COLO668 (cell line): ENCODE data around the gene STARD5.

Experiments
- DNase-seq: peaks from one replicate; lab custom pipeline; 2025; ENCODE audit not compliant: unreplicated experiment; lab: John Stamatoyannopoulos, UW

STARD5 gene

DNA sequence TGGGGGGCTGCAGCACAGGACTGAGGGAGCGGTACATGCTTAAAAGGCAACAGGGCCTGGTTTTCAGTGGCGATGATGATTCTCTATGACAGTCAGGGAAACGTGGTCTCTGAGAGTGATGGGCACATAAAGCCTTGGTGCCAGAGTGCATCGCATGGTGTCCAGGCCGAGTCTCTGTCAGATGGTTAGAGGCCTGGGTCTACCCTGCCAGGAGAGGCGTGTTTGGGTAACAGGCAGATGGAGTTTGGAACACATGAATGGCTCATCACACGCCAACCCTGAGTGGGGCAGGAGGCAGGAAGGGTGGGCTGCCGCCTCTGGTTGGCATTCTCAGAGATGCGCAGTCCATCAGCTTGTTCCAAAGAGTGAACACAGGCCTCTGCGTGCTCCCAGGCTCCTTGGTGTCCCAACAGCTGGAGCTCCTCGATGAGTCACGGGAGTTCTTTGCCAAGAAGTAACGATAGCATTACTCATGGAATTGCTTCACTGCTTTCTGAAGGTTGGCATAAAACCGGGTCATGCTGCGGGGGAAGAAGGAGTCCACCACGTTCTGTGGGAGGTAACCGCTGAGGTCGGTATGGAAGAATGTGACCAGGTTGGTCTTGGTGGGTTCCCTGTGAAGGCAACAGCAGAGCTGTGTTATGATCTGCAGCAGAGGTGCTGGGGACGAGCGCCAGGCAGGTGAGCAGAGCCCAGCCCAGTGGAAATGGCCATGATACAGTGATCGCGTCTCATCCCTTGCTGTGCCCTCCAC is 11.0 kb downstream of the STARD5 start:
- no peak for DNase-seq

DNA sequence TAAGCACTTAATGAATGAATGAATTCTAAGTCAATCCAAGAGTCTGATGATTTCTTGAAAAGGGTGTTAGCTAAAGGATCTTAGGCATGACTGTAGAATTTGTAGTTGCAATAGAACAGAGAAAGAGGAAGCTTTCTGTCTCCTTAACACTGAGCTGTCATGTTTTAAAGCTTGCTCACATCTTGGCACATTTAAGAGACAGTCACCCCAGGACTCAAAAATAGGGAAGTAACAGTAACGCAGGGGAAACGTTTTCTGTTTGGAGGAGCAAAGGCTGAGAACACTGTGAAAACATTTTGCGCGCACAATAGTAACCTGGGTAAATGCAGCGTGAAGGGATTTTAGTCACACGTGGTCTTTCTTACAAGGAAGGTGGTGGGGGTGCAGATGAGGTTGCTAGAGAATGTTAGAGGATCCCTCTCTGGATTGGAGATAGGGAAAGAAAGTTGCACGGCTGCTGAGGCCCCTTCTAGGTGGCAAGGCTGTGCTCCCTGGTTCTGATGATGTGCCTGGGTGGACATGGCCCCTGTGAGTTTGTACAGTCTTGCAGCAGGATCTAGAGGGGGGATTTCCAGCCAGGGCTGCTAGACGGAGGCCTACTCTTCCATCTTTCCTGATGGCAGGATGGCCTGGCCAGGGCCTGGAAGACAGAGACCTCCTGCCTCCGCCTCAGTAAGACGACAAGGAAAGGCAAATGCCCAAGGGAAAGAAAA is 12.0 kb downstream of the STARD5 start:
- no peak for DNase-seq

DNA sequence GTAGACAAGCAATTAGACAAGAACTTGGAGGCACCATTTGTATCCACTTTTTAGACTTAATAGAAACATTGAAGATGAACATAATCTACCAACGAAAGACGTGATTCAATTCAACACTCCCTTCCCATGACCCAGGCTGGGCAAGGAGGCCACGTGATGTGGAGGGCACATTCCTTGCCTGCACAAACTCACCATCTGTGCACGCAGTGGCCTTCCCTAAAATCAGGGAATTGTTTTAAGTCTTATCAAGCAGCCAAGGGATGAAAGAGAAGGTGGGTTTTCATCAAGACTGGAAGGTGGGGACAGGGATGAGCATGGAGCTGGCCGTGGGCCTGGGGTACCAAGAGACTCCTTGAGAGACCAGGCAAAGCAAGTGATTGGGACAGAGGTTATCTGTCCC is 13.5 kb downstream of the STARD5 start:
- DNase-seq: no peak

- no peak for DNase-seq
Observed at GRCh38 chr15:81309647-81310450, 14.1 kb downstream of the STARD5 start.

DNA sequence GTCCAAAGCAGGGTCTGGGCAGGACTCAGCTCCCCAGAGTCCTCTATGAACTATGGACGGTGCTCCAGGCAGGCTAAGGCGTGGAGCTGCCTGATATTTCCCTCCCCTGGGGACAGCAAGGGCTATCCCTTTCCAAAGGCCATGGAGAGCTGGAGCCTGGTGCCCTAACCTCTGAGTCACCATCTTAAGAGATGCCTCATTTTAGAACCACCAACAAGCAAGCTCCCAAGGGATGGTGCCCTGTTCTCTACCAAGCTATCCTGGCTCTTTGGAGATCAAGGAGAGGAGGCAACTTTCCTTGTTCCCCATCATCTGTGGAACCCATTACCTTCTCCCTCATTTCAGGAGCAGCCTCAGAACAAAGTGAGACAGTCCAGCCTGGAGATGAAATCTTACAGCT is 15.7 kb downstream of the STARD5 start:
- DNase-seq: no peak

DNA sequence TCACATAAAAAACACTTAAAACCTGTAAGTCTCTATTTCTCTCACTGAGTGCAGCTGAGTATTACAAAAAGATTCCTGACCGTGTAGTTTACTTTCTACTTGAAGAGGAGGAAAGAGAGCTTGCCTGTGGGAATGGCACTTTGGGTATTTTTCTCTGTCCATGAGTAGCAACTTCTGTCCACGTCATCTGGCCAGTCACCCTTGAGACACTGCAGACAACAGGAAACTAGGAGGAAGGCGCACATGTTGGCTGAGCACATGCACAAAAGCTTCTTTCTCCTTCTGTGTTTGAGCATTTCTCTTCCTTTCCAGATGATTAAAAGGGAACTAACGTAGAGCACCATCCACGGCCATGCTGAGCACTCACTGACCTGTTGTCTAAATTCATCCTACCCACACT is 19.7 kb downstream of the STARD5 start:
- no peak for DNase-seq

DNA sequence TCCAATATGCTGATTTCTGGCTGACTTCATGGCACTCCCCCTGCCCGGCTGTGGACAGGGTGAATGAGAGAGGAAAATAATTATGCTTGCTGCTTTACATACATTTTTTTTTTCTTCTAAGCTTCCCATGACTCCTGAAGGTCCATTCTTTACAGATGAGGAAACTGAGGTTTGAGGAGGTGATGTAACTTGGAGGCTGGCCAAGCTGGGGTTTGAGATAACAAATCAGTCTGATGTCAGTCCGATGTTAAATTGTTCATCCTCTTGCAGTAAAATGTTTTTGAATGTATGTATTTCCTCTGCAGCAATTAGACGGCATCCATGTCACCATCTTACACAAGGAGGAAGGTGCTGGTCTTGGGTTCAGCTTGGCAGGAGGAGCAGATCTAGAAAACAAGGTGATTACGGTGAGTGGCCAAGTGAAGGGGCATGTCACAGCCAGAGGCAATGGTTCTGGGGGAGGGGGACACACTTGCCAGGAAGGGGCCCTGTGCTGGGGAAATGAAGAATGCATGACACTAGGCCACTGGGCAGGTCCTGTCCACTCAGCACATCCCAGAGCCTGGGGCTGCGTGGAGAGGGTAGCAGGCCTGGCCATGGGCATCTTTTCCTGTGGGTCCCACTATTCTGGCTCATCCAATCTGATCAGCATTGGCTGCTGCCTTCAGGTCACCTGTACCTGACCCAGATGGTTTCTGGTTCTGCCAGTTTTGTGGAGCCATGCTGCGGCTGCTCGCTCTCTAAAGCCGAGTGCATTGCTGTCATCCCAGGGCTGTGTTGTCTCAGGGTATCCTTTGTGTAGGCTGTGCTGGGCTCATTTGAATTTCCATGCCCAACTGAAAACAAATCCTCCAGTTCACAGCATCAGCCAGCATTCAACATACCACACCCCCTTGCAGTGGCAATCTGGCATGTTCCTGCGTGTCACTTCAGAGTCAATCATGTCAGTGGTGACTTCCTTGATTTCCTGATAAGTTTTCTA is 20.4 kb downstream of the STARD5 start:
- no peak for DNase-seq

DNA sequence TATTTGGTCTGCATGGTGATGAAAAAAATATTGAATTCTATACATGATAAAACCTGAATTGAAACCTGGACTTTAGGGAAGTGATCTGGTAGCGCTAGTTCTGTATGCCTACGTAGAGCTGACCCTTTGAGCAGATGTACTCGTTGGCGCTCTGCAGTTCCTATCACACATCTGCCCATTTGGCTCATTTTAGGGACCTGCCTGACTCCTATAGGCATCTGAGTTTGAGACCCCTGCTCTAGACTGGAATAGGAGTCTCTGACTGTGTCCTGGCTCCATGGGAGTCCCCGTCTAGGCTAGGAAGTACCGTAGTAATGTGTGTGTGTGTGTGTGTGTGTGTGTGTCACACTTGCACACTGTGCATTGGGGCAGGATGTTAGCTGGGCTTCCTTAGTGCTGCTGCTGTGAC is 21.2 kb downstream of the STARD5 start:
- DNase-seq: no peak

- DNase-seq: no peak
Observed at GRCh38 chr15:81301815-81302399, 22.0 kb downstream of the STARD5 start.

- no peak for DNase-seq
Observed at GRCh38 chr15:81301385-81301784, 22.6 kb downstream of the STARD5 start.

DNA sequence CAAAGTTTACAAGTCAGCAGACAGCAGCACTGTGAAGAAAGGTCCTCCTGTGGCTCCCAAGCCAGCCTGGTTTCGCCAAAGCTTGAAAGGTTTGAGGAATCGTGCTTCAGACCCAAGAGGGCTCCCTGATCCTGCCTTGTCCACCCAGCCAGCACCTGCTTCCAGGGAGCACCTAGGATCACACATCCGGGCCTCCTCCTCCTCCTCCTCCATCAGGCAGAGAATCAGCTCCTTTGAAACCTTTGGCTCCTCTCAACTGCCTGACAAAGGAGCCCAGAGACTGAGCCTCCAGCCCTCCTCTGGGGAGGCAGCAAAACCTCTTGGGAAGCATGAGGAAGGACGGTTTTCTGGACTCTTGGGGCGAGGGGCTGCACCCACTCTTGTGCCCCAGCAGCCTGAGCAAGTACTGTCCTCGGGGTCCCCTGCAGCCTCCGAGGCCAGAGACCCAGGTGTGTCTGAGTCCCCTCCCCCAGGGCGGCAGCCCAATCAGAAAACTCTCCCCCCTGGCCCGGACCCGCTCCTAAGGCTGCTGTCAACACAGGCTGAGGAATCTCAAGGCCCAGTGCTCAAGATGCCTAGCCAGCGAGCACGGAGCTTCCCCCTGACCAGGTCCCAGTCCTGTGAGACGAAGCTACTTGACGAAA is 24.2 kb downstream of the STARD5 start:
- no peak for DNase-seq

GRCh38 chr15:81299156-81299555 is 24.8 kb downstream of the STARD5 start:
- no peak for DNase-seq

DNA sequence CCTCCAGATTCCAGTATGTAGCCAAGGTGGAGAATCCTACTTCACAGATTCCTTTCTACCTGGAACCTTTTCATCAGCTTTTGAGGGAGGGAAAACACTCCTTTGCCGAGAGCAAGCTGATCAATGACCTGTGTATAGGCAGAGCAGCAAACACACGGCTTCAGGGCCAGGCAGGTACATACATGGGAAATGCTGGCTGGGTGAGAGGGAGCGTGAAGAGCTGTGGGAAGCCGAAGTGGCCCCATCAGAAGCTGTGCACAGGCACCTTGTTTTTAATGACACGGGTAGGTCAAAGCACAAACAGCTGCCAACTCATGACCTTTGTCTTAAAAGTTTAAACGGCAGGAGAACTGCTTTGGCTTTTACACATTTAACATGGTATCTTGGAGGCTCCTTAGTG is 25.3 kb downstream of the STARD5 start:
- DNase-seq: no peak

DNA sequence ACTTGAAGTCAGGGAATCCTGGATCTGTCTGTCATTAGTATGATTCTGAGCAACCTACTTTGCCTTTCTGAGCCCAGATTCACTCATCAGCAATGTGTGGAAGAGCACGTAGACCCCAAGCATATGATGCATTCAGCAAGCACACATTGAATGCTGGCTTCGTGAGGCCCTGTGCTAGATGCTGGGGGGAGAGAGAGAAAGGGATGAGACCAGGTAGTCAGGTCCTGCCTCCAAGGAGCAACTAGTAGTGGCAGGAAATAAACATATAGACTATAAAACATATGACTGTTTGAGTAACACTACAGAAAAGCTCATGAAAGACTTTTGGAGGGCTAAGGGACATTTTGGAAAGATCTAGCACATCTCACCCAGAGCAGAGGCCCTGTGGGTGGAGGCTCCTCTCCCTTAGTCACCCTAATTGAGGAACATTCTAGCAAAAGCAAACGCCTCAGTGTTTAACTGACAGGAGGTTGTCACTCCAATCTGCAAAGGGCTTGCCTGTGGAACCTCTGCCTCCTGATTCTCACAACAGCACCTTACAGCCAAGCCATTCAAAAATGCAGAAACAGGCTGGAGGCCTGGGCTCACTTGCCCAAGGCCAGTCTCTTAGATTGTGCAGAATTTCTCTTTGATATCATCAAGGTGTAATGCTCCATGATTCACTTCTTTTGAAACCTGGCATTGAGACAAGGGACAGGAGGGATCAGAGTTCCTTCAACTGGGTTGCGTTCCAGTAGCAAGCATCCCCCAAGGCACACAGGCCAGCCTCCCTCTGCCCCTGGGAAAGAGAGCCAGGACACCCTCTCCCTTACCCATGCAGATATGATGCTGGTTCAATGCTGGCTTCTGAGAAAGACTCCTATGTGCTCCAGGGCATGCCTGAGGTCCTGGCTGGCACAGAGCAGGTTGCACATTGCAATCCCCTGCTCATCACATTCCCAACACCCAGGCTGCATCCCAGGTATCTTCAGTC is 26.1 kb downstream of the STARD5 start:
- no peak for DNase-seq

DNA sequence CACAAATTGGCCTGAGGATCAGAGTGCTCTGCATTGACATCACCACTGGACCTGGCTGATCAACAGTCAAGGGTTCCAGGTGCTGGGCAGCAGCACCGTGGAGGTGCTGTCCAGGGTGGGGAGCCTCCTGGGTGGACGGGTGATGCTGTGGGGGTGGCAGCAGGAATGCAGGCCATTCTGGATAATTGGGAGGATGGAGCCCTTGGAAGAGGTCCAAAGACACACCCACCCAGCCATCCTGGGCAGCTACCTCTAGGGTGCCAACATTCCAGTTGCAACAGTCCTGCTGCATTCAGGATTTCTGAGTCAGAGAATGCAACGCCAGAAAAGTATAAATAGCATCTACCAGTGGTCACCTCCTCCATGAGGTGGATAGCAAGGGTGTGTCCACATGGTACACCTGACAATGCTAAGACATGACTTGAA is 26.8 kb downstream of the STARD5 start:
- DNase-seq: no peak

GRCh38 chr15:81296673-81297072 is 27.3 kb downstream of the STARD5 start:
- DNase-seq: no peak

GRCh38 chr15:81296186-81296585 is 27.8 kb downstream of the STARD5 start:
- no peak for DNase-seq

DNA sequence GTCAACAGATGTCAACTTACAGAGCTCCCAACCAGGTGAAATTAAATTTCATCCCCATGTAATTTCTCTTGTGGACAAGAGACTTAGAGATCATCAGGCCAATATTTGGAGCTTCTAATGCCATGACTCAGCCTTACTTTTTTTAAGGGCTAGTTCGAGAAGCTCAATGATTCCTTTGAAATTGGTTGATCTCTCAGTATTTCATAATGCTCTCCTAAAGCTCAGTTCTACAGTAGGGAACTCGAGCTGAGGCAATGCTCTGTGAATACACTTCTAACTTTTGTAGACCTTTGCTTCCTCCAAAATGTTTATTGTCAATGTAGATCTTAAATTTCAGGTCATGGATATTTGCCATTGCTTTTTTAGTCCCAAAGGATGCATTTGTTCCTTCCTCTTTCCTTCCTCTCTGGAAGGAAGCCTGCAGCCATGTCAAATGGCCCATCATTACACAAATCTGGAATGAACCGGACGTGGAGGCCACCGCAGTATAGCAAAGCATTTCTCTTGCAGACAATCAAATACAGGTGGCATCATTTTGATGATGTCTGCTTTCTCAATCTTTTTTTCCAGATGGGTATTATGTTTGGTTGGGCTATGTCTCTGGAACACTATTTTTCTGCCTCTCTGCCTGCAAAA is 28.3 kb downstream of the STARD5 start:
- no peak for DNase-seq
